HG02798 (cell line): ENCODE results near the gene CAPG.
"Not testable (repeated sequence)": the region's sequence is repeated elsewhere in the genome, so short reads cannot be mapped to it uniquely, and the experiment has no call there.

Source experiments
- ATAC-seq: cut with Tn5 transposase; IDR thresholded peaks from one replicate; pipeline ENCODE4 v1.9.1; 2021; ENCODE audit warnings: mild to moderate bottlenecking; ENCODE audit not compliant: unreplicated experiment, poor library complexity

CAPG gene

GRCh38 chr2:85368921-85369320 lies 41.2 kb downstream of the CAPG start:
- no peak for ATAC-seq

DNA sequence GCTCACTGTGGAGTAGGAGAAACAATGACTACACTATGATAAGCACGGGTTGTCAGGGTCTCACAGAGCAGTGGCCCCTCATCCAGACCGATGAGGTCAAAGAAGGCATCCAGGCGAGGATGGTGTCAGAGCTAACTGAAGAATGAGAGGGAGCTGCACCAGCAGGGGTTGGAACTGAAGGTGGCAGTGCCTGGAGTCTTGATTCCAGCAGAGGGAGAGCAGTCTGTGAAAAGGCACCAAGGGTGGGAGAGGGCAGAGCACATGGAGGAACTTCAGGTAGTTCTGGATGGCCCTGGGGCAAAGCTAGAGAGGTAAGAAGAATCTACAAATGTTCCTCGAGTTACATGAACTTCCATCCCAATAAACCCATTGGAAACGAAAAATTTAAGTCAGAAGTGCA lies 43.0 kb downstream of the CAPG start:
- ATAC-seq: no peak

- not testable (repeated sequence) for ATAC-seq
Measured at GRCh38 chr2:85362653-85363387, 47.3 kb downstream of the CAPG start.

- ATAC-seq: no peak
Measured at GRCh38 chr2:85357736-85358135, 52.4 kb downstream of the CAPG start.

DNA sequence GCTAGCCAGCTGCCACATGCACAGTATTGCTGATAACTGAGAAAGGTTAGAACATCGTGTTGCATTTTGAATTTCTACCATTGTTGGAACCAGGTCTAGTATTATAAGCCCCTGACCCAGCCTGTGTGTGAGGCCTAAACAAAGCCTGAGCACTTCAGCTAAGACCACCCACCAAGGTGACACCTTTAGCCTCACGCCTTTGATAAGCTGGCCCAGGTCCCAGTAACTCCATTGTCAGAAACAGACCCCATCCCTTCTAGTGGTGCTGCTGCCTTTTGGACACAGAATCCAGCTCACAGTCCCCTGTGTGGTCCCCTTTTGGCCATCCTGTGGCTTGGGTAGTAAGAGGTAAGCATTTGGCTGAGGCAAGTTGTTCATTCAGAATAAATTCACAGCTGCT lies 54.0 kb downstream of the CAPG start:
- no peak for ATAC-seq

DNA sequence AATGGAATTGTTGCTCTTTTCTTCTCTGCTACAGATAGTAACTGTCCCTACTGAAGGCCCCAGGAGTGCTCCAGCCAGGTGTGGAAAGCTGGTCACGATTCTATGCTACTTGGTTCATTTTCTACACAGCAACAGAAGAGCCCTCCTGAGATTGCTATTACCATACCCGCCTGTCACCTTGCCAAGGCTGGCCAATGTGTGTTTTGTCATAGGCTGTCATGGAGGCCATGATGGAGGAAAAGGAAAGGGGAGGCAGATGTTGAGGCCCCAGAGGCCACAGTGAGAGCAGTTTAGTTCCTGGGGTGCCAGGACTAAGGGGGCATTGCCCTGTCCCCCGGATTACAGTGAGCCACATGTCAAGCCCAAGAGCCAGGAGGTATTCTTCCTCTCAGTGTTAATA lies 54.6 kb downstream of the CAPG start:
- ATAC-seq: no peak

DNA sequence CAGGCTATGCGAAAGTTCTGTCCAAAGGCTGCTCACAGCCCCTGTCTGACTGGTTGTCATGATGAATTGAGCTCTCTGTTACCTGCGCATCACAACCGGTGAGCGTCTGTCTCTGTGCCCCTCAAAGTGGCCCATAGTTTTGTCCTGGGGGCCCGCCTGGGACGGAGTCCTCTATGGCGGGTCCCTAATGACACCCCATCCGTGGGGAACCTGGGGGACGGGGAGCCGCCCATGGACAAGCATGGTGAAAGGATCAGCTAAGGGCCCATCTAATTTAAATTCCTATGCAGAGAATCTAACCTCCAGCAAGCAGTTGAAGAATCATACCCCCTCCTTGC lies 55.1 kb downstream of the CAPG start:
- ATAC-seq: no peak

GRCh38 chr2:85354286-85355072 lies 55.7 kb downstream of the CAPG start, which contains the start of the genes ELMOD3 and RETSAT:
Gene ELMOD3, plus strand, starts transcription at chr2:85354769. Its CDS starts 2,430 bp downstream, at chr2:85357199.
Gene RETSAT, minus strand, starts transcription at chr2:85354528. Its CDS starts 21 bp downstream, at chr2:85354507.
- ATAC-seq: peak; percentile 96

- ATAC-seq: peak; percentile 6
Measured at GRCh38 chr2:85353876-85354285, 56.3 kb downstream of the CAPG start.

- no peak for ATAC-seq
Measured at GRCh38 chr2:85347599-85347998, 62.6 kb downstream of the CAPG start.
